Keratinocyte (primary cell): ENCODE data around the gene PLS3. TPM values are rescaled to one million over a fixed set of nuclear protein-coding genes. Genes with fewer than 3 reads are reported as not detected.

Source experiments
- DNase-seq: peaks from one replicate; pipeline ENCODE4 v3.0.0-alpha.2; 2011; ENCODE audit warnings: low read depth, missing footprints, low spot score
- FAIRE-seq: peaks from 2 replicates; lab custom pipeline; 2011; peaks lifted over from hg19 to GRCh38; lab: Jason Lieb, UNC
- H2AFZ ChIP-seq: 2 replicates; pipeline ENCODE4 v1.6.0; 2012; ENCODE audit warnings: low read length, control low read depth, inconsistent platforms; ENCODE audit not compliant: control insufficient read depth
- H3K27ac ChIP-seq: 2 replicates; pipeline ENCODE4 v1.5.1; 2011; ENCODE audit warnings: low read length; ENCODE audit not compliant: control insufficient read depth, insufficient read depth
- H3K27me3 ChIP-seq: 3 replicates; pipeline ENCODE4 v1.6.0; 2011; ENCODE audit warnings: low read length; ENCODE audit not compliant: control insufficient read depth, insufficient read depth; ENCODE audit errors: extremely low read depth
- H3K36me3 ChIP-seq, 2 experiments: 2 replicates in 1 of 2; 3 replicates in 1 of 2; pipeline ENCODE4 v1.5.1; 2011; ENCODE audit warnings: low read length in 2 of 2, mild to moderate bottlenecking in 1 of 2; ENCODE audit not compliant: control insufficient read depth in 2 of 2, insufficient read depth in 2 of 2; ENCODE audit errors: extremely low read depth in 1 of 2
- H3K4me1 ChIP-seq: 3 replicates; pipeline ENCODE4 v1.5.1; 2011; ENCODE audit warnings: low read length; ENCODE audit not compliant: control insufficient read depth, insufficient read depth; ENCODE audit errors: extremely low read depth
- H3K4me2 ChIP-seq: 3 replicates; pipeline ENCODE4 v1.6.0; 2011; ENCODE audit warnings: low read depth, low read length; ENCODE audit not compliant: control insufficient read depth, insufficient read depth; ENCODE audit errors: extremely low read depth
- H3K4me3 ChIP-seq, 3 experiments: fragments of 200-600 bp in 1 of 3; sonication (generic) in 1 of 3; 2 replicates in 2 of 3; 3 replicates in 1 of 3; pipeline ENCODE4 v1.5.1; 2011 to 2016; ENCODE audit warnings: low read length in 3 of 3, mild to moderate bottlenecking in 3 of 3, control low read depth in 2 of 3, inconsistent platforms in 1 of 3, low read depth in 1 of 3, mixed read lengths in 1 of 3, mixed run types in 1 of 3, moderate library complexity in 1 of 3; ENCODE audit not compliant: control insufficient read depth in 2 of 3, insufficient read depth in 2 of 3; ENCODE audit errors: extremely low read depth in 1 of 3
- H3K79me2 ChIP-seq: 2 replicates; pipeline ENCODE4 v1.6.0; 2012; ENCODE audit warnings: low read length; ENCODE audit not compliant: control insufficient read depth, insufficient read depth
- H3K9ac ChIP-seq: 3 replicates; pipeline ENCODE4 v1.6.0; 2011; ENCODE audit warnings: low read length; ENCODE audit not compliant: control insufficient read depth, insufficient read depth; ENCODE audit errors: extremely low read depth
- H3K9me1 ChIP-seq: 3 replicates; pipeline ENCODE4 v1.6.0; 2011; ENCODE audit warnings: low read length; ENCODE audit not compliant: control insufficient read depth, insufficient read depth; ENCODE audit errors: extremely low read depth
- H3K9me3 ChIP-seq: 2 replicates; pipeline ENCODE4 v1.5.1; 2012; ENCODE audit warnings: low read depth, low read length; ENCODE audit not compliant: control insufficient read depth
- H4K20me1 ChIP-seq: 3 replicates; pipeline ENCODE4 v1.6.0; 2011; ENCODE audit warnings: low read length; ENCODE audit not compliant: control insufficient read depth, insufficient read depth; ENCODE audit errors: extremely low read depth
- CTCF ChIP-seq, 3 experiments: IDR thresholded peaks in 1 of 3; conservative IDR thresholded peaks in 1 of 3; optimal IDR thresholded peaks in 1 of 3; 2 replicates in 2 of 3; 3 replicates in 1 of 3; pipeline versions ENCODE3 to v1.5.1; 2011; ENCODE audit warnings: low read length in 3 of 3, mild to moderate bottlenecking in 3 of 3, moderate library complexity in 2 of 3, control low read depth in 1 of 3, inconsistent platforms in 1 of 3; ENCODE audit not compliant: insufficient read depth in 2 of 3; ENCODE audit errors: extremely low read depth in 1 of 3
- EZH2 ChIP-seq: IDR thresholded peaks from one replicate; pipeline ENCODE4 v1.6.1; 2012; ENCODE audit warnings: inconsistent platforms, mild to moderate bottlenecking, low read length, moderate library complexity
- dilution Hi-C: fragments of 300-500 bp; cut with MboI; formaldehyde crosslinking; loops from one replicate; pipeline ENCODE4 v1.7.0; 2020; ENCODE audit warnings: low sequenced_read_pairs; ENCODE audit not compliant: extremely low pct_ligation_motif_present
- polyA plus RNA-seq, 5 experiments: library from polyadenylated mRNA; depleted of rRNA in 3 of 5; stranded (reverse) in 3 of 5; stranded (forward) in 1 of 5; unstranded in 1 of 5; fragments of >200 nt; gene quantifications; 1 replicate in 1 of 5; 2 replicates in 3 of 5; 3 replicates in 1 of 5; pipeline versions ENCODE4 v1.2.1 to v1.2.3, GENCODE V29; 2011 to 2012; ENCODE audit warnings: missing spikeins in 2 of 5, low read depth in 1 of 5, low replicate concordance in 1 of 5

Gene PLS3
- polyA plus RNA-seq, 1 donor (not counting 4 experiments of a cell fraction or from before 2014, with no cell fraction given), result 457 TPM

- no peak overlapping the region for H2AFZ ChIP-seq
- no peaks in the 10 kb centered on the region for H4K20me1 ChIP-seq
- dilution Hi-C loops, result no loop called here
- no peaks in the 10 kb centered on the region for H3K27me3 ChIP-seq
- H3K9me3 ChIP-seq, result no peaks in the 10 kb centered on the region
- peaks cover 36% of the 10 kb centered on the region for H3K4me1 ChIP-seq
- no peaks in the 10 kb centered on the region for H3K36me3 ChIP-seq
- H3K4me3 ChIP-seq, result peak overlapping the region; percentile 38 to 81 (median 74)
- H3K9ac ChIP-seq, result peak overlapping the region; percentile 78
- H3K27ac ChIP-seq, result peak overlapping the region; percentile 79
- peak overlapping the region; percentile 84 for H3K4me2 ChIP-seq
- DNase-seq, result no peak
- TF ChIP-seq CTCF (optimal IDR thresholded peaks at IDR 0.05 in 1 of 3, IDR thresholded peaks at IDR 0.05 in 1 of 3, conservative IDR thresholded peaks at IDR 0.05 in 1 of 3; ENCODE audit: extremely low read depth in 1 of 3, insufficient read depth in 2 of 3, low read length in 3 of 3) (no peak), EZH2 (no peak)
- H3K9me1 ChIP-seq, result no peaks in the 10 kb centered on the region
- peak; percentile 69 for FAIRE-seq
- peaks cover 55% of the 10 kb centered on the region for H3K79me2 ChIP-seq
These were observed 32.2 kb downstream of the PLS3 start for GRCh38 chrX:115592997-115593734.

GRCh38 chrX:115595049-115595448 is 34.1 kb downstream of the PLS3 start:
- dilution Hi-C loops, result no loop called here

More at GRCh38 chrX:115595049-115595448, 34.1 kb downstream of the PLS3 start:
- Histone ChIP-seq H2AFZ (no peak overlapping the region), H3K36me3 (no peaks in the 10 kb centered on the region), H3K4me2 (peak overlapping the region; percentile 80), H4K20me1 (no peaks in the 10 kb centered on the region), H3K4me3 (peak overlapping the region; percentile 38 to 81 (median 74)), H3K79me2 (peaks cover 57% of the 10 kb centered on the region), H3K4me1 (peaks cover 27% of the 10 kb centered on the region), H3K9me3 (no peaks in the 10 kb centered on the region), H3K9ac (peak overlapping the region; percentile 78), H3K9me1 (no peaks in the 10 kb centered on the region), H3K27me3 (no peaks in the 10 kb centered on the region), H3K27ac (peak overlapping the region; percentile 78)
- DNase-seq (no peak), FAIRE-seq (no peak)
- TF ChIP-seq CTCF (optimal IDR thresholded peaks at IDR 0.05 in 1 of 3, IDR thresholded peaks at IDR 0.05 in 1 of 3, conservative IDR thresholded peaks at IDR 0.05 in 1 of 3; ENCODE audit: extremely low read depth in 1 of 3, insufficient read depth in 2 of 3, low read length in 3 of 3) (no peak), EZH2 (no peak)
